K562 (cell line): Measurements from ENCODE around the gene TAS2R16. TPM values are rescaled to one million over a fixed set of nuclear protein-coding genes. Genes with fewer than 3 reads are reported as not detected.
"Not testable (repeated sequence)": the region's sequence is repeated elsewhere in the genome, so short reads cannot be mapped to it uniquely, and the experiment has no call there.

Experiments
- ATAC-seq: fragments of 200-7000 bp; cut with Tn5 transposase; 3 replicates; pipeline ENCODE4 v1.9.1; 2020; ENCODE audit warnings: moderate library complexity
- BruUV-seq: library from RNA; stranded (reverse); fragments of 400-500 nt; replicated peaks from 2 replicates; lab custom pipeline; 2021; lab: Mats Ljungman, UMichigan
- CTCF ChIA-PET: fragments of 300-600 bp; formaldehyde crosslinking; extraction: SDS; loops from one replicate; lab custom pipeline; 2021; ENCODE audit warnings: low intra/inter-chr PET ratio; lab: Yijun Ruan, JAX
- POLR2A ChIA-PET: fragments of 300-600, 350-650 bp; sonication (Branson Sonifier 250); formaldehyde crosslinking; extraction: SDS; loops from one replicate; lab custom pipeline; 2021; ENCODE audit warnings: antibody characterized with exemption, inconsistent platforms; lab: Yijun Ruan, JAX
- DNase-seq, 4 experiments: peaks; one replicate each; pipeline versions ENCODE4 v3.0.0 to v3.0.0-alpha.2; 2011 to 2018; ENCODE audit warnings: low spot score in 3 of 4, mixed read lengths in 3 of 4; ENCODE audit errors: extremely low read depth in 1 of 4
- FAIRE-seq: peaks from 2 replicates; lab custom pipeline; 2011; peaks lifted over from hg19 to GRCh38; lab: Jason Lieb, UNC
- H2AFZ ChIP-seq: 2 replicates; pipeline ENCODE4 v1.6.0; 2011; ENCODE audit warnings: low read depth, low read length, control low read depth, inconsistent platforms
- H3K27ac ChIP-seq: fragments of 200-600 bp; 3 replicates; pipeline ENCODE4 v1.8.0; 2011; ENCODE audit warnings: low read depth, mild to moderate bottlenecking, control low read depth, inconsistent platforms, low read length, moderate library complexity, mixed read lengths; ENCODE audit errors: extremely low read depth
- H3K27me3 ChIP-seq, 2 experiments: fragments of 300-600 bp in 1 of 2; 2 replicates in 1 of 2; 3 replicates in 1 of 2; pipeline versions ENCODE4 v1.6.0 to v1.8.0; 2011; ENCODE audit warnings: inconsistent platforms in 2 of 2, low read length in 2 of 2, mild to moderate bottlenecking in 1 of 2, mixed read lengths in 1 of 2, moderate library complexity in 1 of 2; ENCODE audit not compliant: control insufficient read depth in 2 of 2, insufficient read depth in 2 of 2
- H3K36me3 ChIP-seq: fragments of 300-600 bp; 3 replicates; pipeline ENCODE4 v1.8.0; 2011; ENCODE audit warnings: mild to moderate bottlenecking, low read length, inconsistent platforms; ENCODE audit not compliant: control insufficient read depth, insufficient read depth
- H3K4me1 ChIP-seq, 2 experiments: fragments of 200-600 bp in 1 of 2; replicated peaks in 1 of 2; 2 replicates in 1 of 2; 3 replicates in 1 of 2; pipeline versions ENCODE4 v1.5.1 to v1.8.0; 2011; ENCODE audit warnings: inconsistent platforms in 2 of 2, low read length in 2 of 2, mild to moderate bottlenecking in 1 of 2, mixed read lengths in 1 of 2, moderate library complexity in 1 of 2; ENCODE audit not compliant: control insufficient read depth in 2 of 2, insufficient read depth in 2 of 2
- H3K4me2 ChIP-seq: 2 replicates; pipeline ENCODE4 v1.6.1; 2011; ENCODE audit warnings: low read length, control low read depth, inconsistent platforms, mixed read lengths; ENCODE audit not compliant: insufficient read depth
- H3K4me3 ChIP-seq: fragments of 200-600 bp; sonication (generic), shearing (Covaris generic); 2 replicates; pipeline ENCODE4 v1.5.1; 2016; ENCODE audit warnings: control low read depth, inconsistent platforms
- H3K79me2 ChIP-seq: fragments of 200-600 bp; 3 replicates; pipeline ENCODE4 v1.8.0; 2011; ENCODE audit warnings: low read length, inconsistent platforms; ENCODE audit not compliant: control insufficient read depth, insufficient read depth
- H3K9ac ChIP-seq, 2 experiments: 2 replicates each; pipeline versions ENCODE4 v1.6.0 to v1.6.1; 2011; ENCODE audit warnings: low read depth in 2 of 2, low read length in 2 of 2, control low read depth in 1 of 2, inconsistent platforms in 1 of 2, mild to moderate bottlenecking in 1 of 2, mixed read lengths in 1 of 2; ENCODE audit not compliant: insufficient read depth in 1 of 2
- H3K9me1 ChIP-seq: one replicate; pipeline ENCODE4 v1.6.0; 2011; ENCODE audit warnings: inconsistent platforms, mild to moderate bottlenecking, low read length, moderate library complexity; ENCODE audit not compliant: control insufficient read depth, insufficient read depth
- H3K9me3 ChIP-seq: replicated peaks from 2 replicates; pipeline ENCODE4 v1.5.1; 2011; ENCODE audit warnings: low read depth, low read length, inconsistent platforms; ENCODE audit not compliant: control insufficient read depth, insufficient read depth
- H4K20me1 ChIP-seq: replicated peaks from 2 replicates; pipeline ENCODE4 v1.6.1; 2011; ENCODE audit warnings: low read length, inconsistent platforms, mixed read lengths; ENCODE audit not compliant: control insufficient read depth, insufficient read depth
- BHLHE40 ChIP-seq: IDR thresholded peaks from 2 replicates; pipeline ENCODE4 v1.6.1; 2011; ENCODE audit warnings: low read length, improper control_type of control experiment
- C11orf30 ChIP-seq: fragments of 450-650 bp; IDR thresholded peaks from 2 replicates; pipeline ENCODE4 v1.6.1; 2016; ENCODE audit warnings: low read depth, mild to moderate bottlenecking
- MAFF ChIP-seq: IDR thresholded peaks from 2 replicates; pipeline ENCODE4 v1.6.1; 2012; ENCODE audit warnings: low read length, improper control_type of control experiment
- MAFG ChIP-seq: fragments of 450-650 bp; conservative IDR thresholded peaks from 2 replicates; pipeline ENCODE4 v1.6.1; 2016; ENCODE audit warnings: missing genetic modification characterization, missing compliant biosample characterization
- RBM25 ChIP-seq: fragments of 200-400 bp; formaldehyde crosslinking; IDR thresholded peaks from 2 replicates; pipeline ENCODE4 v1.6.1; 2018; ENCODE audit warnings: low read length, low read depth, moderate library complexity; ENCODE audit not compliant: severe bottlenecking
- ZNF146 ChIP-seq: IDR thresholded peaks from one replicate; pipeline ENCODE4 v1.6.1; 2018; ENCODE audit warnings: missing compliant biosample characterization; ENCODE audit not compliant: unreplicated experiment
- ZNF316 ChIP-seq: fragments of 450-650 bp; IDR thresholded peaks from 2 replicates; pipeline ENCODE4 v1.6.1; 2016
- WGBS: fragments of 100-300 bp; shearing (Covaris generic); methylation state at CpG from one replicate; pipeline ENCODE4 v1.1.6; 2016; ENCODE audit warnings: low coverage, mixed read lengths; ENCODE audit not compliant: insufficient coverage; ENCODE audit errors: missing lambda C conversion rate; 5-methylcytosine and 5-hydroxymethylcytosine counted together
- in situ Hi-C: fragments of 300-500 bp; cut with MboI; formaldehyde crosslinking; loops from 4 replicates; pipeline ENCODE4 v1.15.0; 2018; ENCODE audit warnings: inconsistent platforms, mixed read lengths
- intact Hi-C: fragments of 100-400 bp; cut with micrococcal nuclease; formaldehyde crosslinking; loops from 2 replicates; pipeline ENCODE4 v1.14.2; 2022
- polyA plus RNA-seq, 8 experiments: library from polyadenylated mRNA; depleted of rRNA in 4 of 8; stranded (reverse) in 5 of 8; unstranded in 3 of 8; fragments of >200 nt; fragmentation: Nextera tagmentation in 2 of 8; fragmentation: Illumina TruSeq in 1 of 8; extraction: Ambion mirVana in 2 of 8; extraction: Trizol in 1 of 8; gene quantifications; 2 replicates each; pipeline versions ENCODE4 v1.2.1 to v1.2.3, GENCODE V29; 2011 to 2014; ENCODE audit warnings: inconsistent platforms in 1 of 8, missing spikeins in 1 of 8
- total RNA-seq, 7 experiments: library from RNA; depleted of rRNA in 6 of 7; stranded (reverse); fragments of >200 nt in 6 of 7; fragmentation: Illumina TruSeq in 2 of 7; extraction: Trizol in 2 of 7; gene quantifications; 2 replicates each; pipeline versions ENCODE4 v1.2.1 to v1.2.3, GENCODE V29; 2011 to 2021; ENCODE audit warnings: low replicate concordance in 1 of 7

Gene TAS2R16
- total and polyA plus RNA-seq, 9 of the 15 experiments (the other 6 are each of a cell fraction or from before 2014, with no cell fraction given): not detected

DNA sequence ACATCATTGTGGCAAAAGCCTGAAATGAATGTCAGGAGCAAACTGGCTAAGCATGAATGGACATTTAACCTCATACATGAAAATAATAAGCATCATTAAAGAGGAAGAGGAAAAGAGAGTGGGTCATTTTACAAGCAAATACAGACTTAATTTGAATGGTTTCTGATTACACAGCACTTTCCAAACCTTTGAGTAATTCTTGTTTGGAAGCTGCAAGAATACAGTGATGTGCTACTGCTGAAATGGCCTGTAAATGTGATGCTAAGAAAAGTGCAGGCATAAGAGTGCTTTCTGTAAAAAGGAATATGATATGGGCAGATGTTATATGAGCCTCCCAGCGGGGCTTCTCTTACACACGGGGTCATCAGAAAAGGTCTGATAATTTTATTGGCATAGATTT, 30.2 kb downstream of the TAS2R16 start:
- TF ChIP-seq MAFF: 0 out of 2 replicates have a peak, but pooled peaks have one; percentile 13
- TF ChIP-seq ZNF316: peak; percentile 37; the same call in 1 of the 2 replicates
- no peak for TF ChIP-seq BHLHE40
- TF ChIP-seq MAFG (tag): peak; percentile 20; the same call in 1 of the 2 replicates
- TF ChIP-seq C11orf30: 0 out of 2 replicates have a peak, but pooled peaks have one; percentile 5
- TF ChIP-seq, all 486 proteins: peak for 4
- no TSS peak for BruUV-seq
- POLR2A ChIA-PET: no interaction called here
- Histone ChIP-seq H4K20me1 (no peaks in the 10 kb centered on the region), H3K27ac (no peak overlapping the region), H2AFZ (no peak overlapping the region), H3K36me3 (no peaks in the 10 kb centered on the region), H3K9ac (no peak overlapping the region), H3K9me3 (no peaks in the 10 kb centered on the region), H3K79me2 (no peaks in the 10 kb centered on the region), H3K27me3 (no peaks in the 10 kb centered on the region), H3K4me1 (no peaks in the 10 kb centered on the region), H3K4me2 (no peak overlapping the region), H3K9me1 (no peaks in the 10 kb centered on the region), H3K4me3 (no peak overlapping the region)
- in situ Hi-C loops (no loop called here), intact Hi-C loops (no loop called here)
- ATAC-seq (no peak), FAIRE-seq (no peak), DNase-seq (no peak)
- CTCF ChIA-PET: no interaction called here
- WGBS: 2% methylated on average over 2 of the region's 2 CpGs

DNA sequence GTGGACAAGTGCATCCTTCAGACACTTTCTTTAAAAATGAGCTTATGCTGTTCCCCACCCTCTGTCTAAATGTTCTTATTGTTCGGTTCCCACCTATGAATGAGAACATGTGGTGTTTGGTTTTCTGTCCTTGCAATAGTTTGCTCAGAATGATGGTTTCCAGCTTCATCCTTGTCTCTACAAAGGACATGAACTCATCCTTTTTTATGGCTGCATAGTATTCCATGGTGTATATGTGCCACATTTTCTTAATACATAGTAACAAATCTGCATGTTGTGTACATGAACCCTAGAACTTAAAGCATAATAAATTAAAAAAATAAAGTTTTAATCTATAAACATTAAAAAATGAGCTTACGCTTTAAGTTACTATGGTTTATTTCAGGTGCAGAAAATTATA, 41.8 kb downstream of the TAS2R16 start:
- H3K27ac ChIP-seq, H3K9me1 ChIP-seq, H3K4me1 ChIP-seq, H3K4me2 ChIP-seq, FAIRE-seq, H3K27me3 ChIP-seq, intact Hi-C loops, H3K36me3 ChIP-seq, H3K9me3 ChIP-seq, BruUV-seq, CTCF ChIA-PET, POLR2A ChIA-PET, H3K79me2 ChIP-seq, H4K20me1 ChIP-seq, in situ Hi-C loops, H3K9ac ChIP-seq, H2AFZ ChIP-seq, DNase-seq: not testable (repeated sequence)
- WGBS: 32% methylated on average over 2 of the region's 2 CpGs
- peak; percentile 41 for TF ChIP-seq RBM25
- TF ChIP-seq ZNF146 (CRISPR knock-in tag): peak; percentile 63
- TF ChIP-seq, all 486 proteins: peak for 2; not testable (repeated sequence) for 484
- not testable (repeated sequence) for ATAC-seq, H3K4me3 ChIP-seq
